D721Med (cell line): Measurements from ENCODE around the gene ANKS3.

Source experiments
- DNase-seq: peaks from one replicate; pipeline ENCODE4 v3.0.0; 2011; ENCODE audit warnings: low spot score; ENCODE audit not compliant: insufficient read length
- FAIRE-seq: peaks from 2 replicates; lab custom pipeline; 2011; peaks lifted over from hg19 to GRCh38; lab: Jason Lieb, UNC
- CTCF ChIP-seq: IDR thresholded peaks from 2 replicates; pipeline ENCODE4 v1.5.1; 2012; ENCODE audit warnings: mild to moderate bottlenecking, control low read depth; ENCODE audit not compliant: insufficient read depth; ENCODE audit errors: missing control alignments

The ANKS3 gene

GRCh38 chr16:4692460-4693295 lies 41.4 kb downstream of the ANKS3 start:
- no peak for TF ChIP-seq CTCF
- FAIRE-seq: no peak
- no peak for DNase-seq

- TF ChIP-seq CTCF: no peak
- DNase-seq (no peak), FAIRE-seq (no peak)
Measured at GRCh38 chr16:4691666-4692412, 42.2 kb downstream of the ANKS3 start.

- FAIRE-seq: no peak
- DNase-seq: no peak
- TF ChIP-seq CTCF: no peak
Measured at GRCh38 chr16:4690946-4691665, 43.0 kb downstream of the ANKS3 start.

- TF ChIP-seq CTCF: no peak
- FAIRE-seq (no peak), DNase-seq (no peak)
Measured at GRCh38 chr16:4689864-4690704, 44.0 kb downstream of the ANKS3 start.

GRCh38 chr16:4689091-4689671 lies 44.9 kb downstream of the ANKS3 start:
- DNase-seq (no peak), FAIRE-seq (no peak)
- no peak for TF ChIP-seq CTCF

GRCh38 chr16:4688674-4689045 lies 45.4 kb downstream of the ANKS3 start:
- no peak for DNase-seq
- FAIRE-seq: no peak
- no peak for TF ChIP-seq CTCF
